Cardiac muscle cell (in vitro differentiated cells and primary cell): ENCODE measurements around the gene NAALADL1. TPM values are rescaled to one million over a fixed set of nuclear protein-coding genes. Genes with fewer than 3 reads are reported as not detected.

Source experiments
- DNase-seq, 2 donors: peaks; one replicate each; pipeline versions ENCODE4 v3.0.0 to v3.0.0-alpha.2; 2010 to 2017; ENCODE audit warnings: low read depth in 1 of 2, low spot score in 1 of 2
- H3K27ac ChIP-seq: fragments of 200-600 bp; sonication (generic); 2 replicates; pipeline ENCODE4 v1.5.1; 2016
- H3K27me3 ChIP-seq: fragments of 200-600 bp; sonication (generic); 2 replicates; pipeline ENCODE4 v1.6.0; 2016; ENCODE audit warnings: control low read depth
- H3K36me3 ChIP-seq: fragments of 200-600 bp; sonication (generic); 2 replicates; pipeline ENCODE4 v1.5.1; 2016; ENCODE audit warnings: control low read depth
- H3K4me1 ChIP-seq: fragments of 200-600 bp; sonication (generic); 2 replicates; pipeline ENCODE4 v1.8.1; 2017; ENCODE audit warnings: low read depth, mild to moderate bottlenecking, mixed run types
- H3K4me3 ChIP-seq: fragments of 200-600 bp; sonication (generic); 2 replicates; pipeline ENCODE4 v1.5.1; 2016; ENCODE audit warnings: mild to moderate bottlenecking
- H3K9me3 ChIP-seq: fragments of 200-600 bp; sonication (generic); 2 replicates; pipeline ENCODE4 v1.5.1; 2017; ENCODE audit warnings: low read depth, mild to moderate bottlenecking, control low read depth
- polyA plus RNA-seq: library from polyadenylated mRNA; unstranded; fragments of >200 nt; fragmentation: Nextera tagmentation; extraction: Ambion mirVana; gene quantifications from 2 replicates; pipeline ENCODE4 v1.2.1, GENCODE V29; 2016
- total RNA-seq: library from RNA; depleted of rRNA; stranded (reverse); fragments of >200 nt; gene quantifications from 2 replicates; pipeline ENCODE4 v1.2.3, GENCODE V29; 2016
- TF ChIP-seq, protein P1 (sequence below): IDR thresholded peaks from 2 replicates; pipeline ENCODE4 v1.5.1; 2012; ENCODE audit warnings: low read depth, mild to moderate bottlenecking, low read length

NAALADL1 gene
- total and polyA plus RNA-seq, 2 experiments from 2014 or later: 0.59 to 2.3 TPM

DNA sequence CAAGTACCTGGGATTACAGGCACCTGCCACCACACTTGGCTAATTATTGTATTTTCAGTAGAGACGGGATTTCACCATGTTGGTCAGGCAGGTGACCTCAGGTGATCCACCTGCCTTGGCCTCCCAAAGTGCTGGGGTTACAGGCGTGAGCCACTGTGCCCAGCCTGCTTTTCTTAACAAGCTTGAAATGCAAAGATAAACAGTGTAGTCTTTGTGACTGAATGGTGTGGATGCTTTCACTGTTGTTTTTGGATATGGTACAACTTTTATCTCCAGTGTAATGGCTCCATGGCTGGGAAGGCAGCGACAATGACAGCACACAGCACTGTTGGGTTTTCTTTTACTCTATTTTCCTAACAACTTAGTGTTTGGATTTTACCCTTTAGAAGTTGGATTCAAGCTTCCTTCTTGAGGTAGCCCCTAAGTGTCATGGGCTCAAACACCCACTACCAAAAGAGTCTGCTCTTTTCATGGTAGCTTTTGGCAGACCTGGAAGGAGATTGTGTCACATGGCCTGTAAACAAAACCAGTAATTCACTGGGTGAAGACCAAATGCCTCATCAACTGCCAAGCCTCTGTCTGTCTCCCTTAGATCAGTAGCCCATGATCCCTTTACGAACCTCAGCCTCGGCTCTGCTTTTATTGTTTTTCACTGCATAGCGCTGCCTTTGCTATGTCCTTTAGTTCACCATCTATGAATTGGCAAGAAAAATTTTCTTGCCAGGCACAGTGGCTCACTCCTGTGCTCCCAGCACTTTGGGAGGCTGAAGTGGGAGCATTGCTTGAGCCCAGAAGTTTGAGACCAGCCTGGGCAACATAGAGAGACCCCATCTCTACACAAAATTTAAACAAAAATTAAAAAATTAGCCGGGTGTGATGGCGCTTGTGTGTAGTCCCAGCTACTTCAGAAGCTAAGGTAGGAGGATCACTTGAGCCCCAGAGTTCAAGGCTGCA lies 44.1 kb upstream of the NAALADL1 start:
- Histone ChIP-seq H3K36me3 (peaks cover 4% of the 10 kb centered on the region), H3K4me1 (no peaks in the 10 kb centered on the region), H3K9me3 (no peaks in the 10 kb centered on the region), H3K27me3 (no peaks in the 10 kb centered on the region), H3K27ac (no peak overlapping the region), H3K4me3 (no peak overlapping the region)
- TF ChIP-seq, protein P1, sequence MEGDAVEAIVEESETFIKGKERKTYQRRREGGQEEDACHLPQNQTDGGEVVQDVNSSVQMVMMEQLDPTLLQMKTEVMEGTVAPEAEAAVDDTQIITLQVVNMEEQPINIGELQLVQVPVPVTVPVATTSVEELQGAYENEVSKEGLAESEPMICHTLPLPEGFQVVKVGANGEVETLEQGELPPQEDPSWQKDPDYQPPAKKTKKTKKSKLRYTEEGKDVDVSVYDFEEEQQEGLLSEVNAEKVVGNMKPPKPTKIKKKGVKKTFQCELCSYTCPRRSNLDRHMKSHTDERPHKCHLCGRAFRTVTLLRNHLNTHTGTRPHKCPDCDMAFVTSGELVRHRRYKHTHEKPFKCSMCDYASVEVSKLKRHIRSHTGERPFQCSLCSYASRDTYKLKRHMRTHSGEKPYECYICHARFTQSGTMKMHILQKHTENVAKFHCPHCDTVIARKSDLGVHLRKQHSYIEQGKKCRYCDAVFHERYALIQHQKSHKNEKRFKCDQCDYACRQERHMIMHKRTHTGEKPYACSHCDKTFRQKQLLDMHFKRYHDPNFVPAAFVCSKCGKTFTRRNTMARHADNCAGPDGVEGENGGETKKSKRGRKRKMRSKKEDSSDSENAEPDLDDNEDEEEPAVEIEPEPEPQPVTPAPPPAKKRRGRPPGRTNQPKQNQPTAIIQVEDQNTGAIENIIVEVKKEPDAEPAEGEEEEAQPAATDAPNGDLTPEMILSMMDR: no peak
- peak in 1 of 2 donors; percentile 39 for DNase-seq

DNA sequence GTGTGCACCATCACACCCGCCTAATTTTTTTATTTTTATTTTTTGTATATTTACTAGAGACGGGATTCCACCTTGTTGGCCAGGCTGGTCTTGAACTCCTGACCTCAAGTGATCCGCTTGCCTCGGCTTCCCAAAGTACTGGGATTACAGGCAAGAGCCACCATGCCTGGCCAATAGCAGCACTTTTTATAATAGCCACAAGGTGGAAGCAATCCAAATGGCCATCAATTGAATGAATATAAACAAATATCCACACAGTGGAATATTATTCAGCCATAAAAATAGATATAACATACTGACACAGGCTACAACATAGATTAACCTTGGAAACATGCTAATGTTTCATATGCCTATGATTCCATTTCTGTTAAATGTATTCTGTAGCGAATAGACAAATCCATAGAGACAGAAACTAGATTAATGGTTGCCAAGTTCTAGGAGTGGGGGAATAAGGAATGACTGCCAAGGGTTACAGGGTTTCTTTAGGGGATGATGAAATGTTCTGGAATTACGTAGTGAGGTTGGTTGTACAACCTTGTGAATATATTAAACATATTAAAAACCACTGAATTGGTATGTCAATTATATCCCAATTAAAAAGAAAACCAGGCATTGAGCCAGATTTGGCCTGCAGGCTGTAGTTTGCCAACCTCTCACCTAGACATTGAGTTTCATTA lies 42.5 kb upstream of the NAALADL1 start:
- Histone ChIP-seq H3K4me1 (peaks cover 5% of the 10 kb centered on the region), H3K27ac (no peak overlapping the region), H3K36me3 (peaks cover 4% of the 10 kb centered on the region), H3K4me3 (no peak overlapping the region), H3K27me3 (no peaks in the 10 kb centered on the region), H3K9me3 (no peaks in the 10 kb centered on the region)
- DNase-seq: peak in 1 of 2 donors; percentile 80
- TF ChIP-seq, protein P1: peak; percentile 16

DNA sequence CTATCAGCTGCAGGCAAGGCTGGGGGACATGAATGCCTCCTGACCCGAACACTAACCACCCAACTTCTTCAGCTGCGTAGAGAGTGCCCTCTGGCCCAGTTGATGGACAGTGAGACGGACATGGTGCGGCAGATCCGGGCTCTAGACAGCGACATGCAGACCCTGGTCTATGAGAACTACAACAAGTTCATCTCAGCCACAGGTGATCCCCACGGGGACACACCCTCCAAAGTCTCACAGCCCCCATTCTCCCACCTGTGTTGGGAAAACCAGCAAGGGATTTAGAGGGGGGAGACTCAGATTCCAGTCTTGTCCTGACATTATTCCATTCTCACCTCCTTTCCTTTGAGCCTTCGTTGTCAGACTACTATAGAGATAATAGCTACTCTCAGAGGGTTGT lies 38.6 kb upstream of the NAALADL1 start:
- Histone ChIP-seq H3K4me1 (peaks cover 5% of the 10 kb centered on the region), H3K9me3 (no peaks in the 10 kb centered on the region), H3K27ac (peak overlapping the region; percentile 90), H3K27me3 (no peaks in the 10 kb centered on the region), H3K4me3 (peak overlapping the region; percentile 91), H3K36me3 (peaks cover 4% of the 10 kb centered on the region)
- DNase-seq: no peak
- TF ChIP-seq, protein P1: no peak

DNA sequence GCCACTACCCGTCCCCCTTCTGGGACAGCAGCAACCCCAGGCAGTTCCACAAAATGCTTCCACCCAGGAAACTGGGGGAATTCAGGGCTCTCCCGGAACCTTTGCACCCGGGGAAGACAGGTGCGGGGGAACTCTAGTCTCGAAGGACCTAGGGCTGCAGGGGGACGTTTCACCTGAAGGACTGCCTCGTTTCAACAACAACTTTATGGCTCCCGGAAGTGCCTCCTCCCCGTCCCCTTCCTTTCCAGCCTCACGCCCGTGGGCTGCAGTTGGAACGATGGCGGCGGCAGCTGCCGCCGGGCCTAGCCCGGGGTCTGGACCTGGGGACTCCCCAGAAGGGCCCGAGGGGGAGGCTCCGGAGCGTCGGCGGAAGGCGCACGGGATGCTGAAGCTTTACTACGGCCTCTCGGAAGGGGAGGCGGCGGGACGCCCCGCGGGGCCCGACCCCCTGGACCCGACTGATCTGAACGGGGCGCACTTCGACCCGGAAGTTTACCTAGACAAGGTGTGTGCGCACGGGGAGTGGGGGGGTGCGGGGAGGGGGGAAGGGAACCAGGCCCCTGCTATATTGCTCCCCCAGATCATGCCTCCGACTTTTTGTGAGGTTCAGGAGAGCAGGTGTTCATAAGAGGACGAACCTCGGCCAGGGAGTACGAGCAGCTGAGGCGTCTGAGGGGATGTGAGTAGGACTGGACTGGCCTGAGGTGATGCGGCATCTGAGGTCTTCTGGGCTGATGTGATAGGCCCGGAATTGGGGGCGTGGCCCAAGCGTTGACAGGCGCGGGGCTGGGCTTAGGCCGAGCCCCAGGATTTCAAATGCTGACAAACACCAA lies 37.8 kb upstream of the NAALADL1 start, which contains the start of gene VPS51:
VPS51 (plus strand) TSS at position 241 of the 833 bp plus-strand sequence; CDS start at position 278, 37 bp downstream.
- Histone ChIP-seq H3K4me1 (peaks cover 5% of the 10 kb centered on the region), H3K4me3 (peak within 1 kb of the TSS; percentile 91), H3K9me3 (no peaks in the 10 kb centered on the region), H3K27ac (peak within 1 kb of the TSS; percentile 90), H3K27me3 (no peaks in the 10 kb centered on the region), H3K36me3 (peaks cover 4% of the 10 kb centered on the region)
- TF ChIP-seq, protein P1: no peak
- peak; percentile 95 for DNase-seq

DNA sequence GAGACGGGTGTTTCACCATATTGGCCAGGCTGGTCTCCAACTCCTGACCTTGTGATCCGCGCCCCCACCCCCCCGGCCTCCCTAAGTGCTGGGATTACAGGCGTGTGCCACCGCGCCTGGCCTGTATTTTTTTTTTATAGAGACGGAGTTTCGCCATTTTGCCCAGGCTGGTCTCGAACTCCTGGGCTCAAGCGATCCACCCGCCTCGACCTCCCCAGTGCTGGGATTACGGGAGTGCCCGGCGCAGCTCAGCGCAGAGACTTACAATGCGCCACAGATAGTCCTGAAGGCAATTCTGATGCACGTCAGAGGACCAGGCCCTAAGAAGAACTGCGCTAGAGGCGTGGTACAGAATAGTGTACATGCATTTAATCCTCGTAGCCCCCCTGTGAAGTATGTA lies 37.1 kb upstream of the NAALADL1 start:
- Histone ChIP-seq H3K27me3 (no peaks in the 10 kb centered on the region), H3K4me1 (peaks cover 5% of the 10 kb centered on the region), H3K36me3 (peaks cover 4% of the 10 kb centered on the region), H3K4me3 (no peak overlapping the region), H3K9me3 (no peaks in the 10 kb centered on the region), H3K27ac (peak overlapping the region; percentile 90)
- DNase-seq: no peak
- TF ChIP-seq, protein P1: no peak
